RWPE1 (cell line): ENCODE results near the gene MS4A10.
A peak's percentile ranks its signal among the peaks of the same experiment; 100 is the strongest.

ENCODE experiments used
- CTCF ChIA-PET: fragments of 350-600 bp; sonication (Branson Sonifier 250); formaldehyde crosslinking; extraction: SDS; loops from one replicate; lab custom pipeline; 2021; lab: Yijun Ruan, JAX
- POLR2A ChIA-PET: fragments of 400-600 bp; formaldehyde crosslinking; extraction: SDS; loops from one replicate; lab custom pipeline; 2020; ENCODE audit warnings: antibody characterized with exemption; ENCODE audit not compliant: low non-redundant PET; lab: Yijun Ruan, JAX
- DNase-seq: peaks from one replicate; pipeline ENCODE4 v3.0.0; 2012; ENCODE audit warnings: low spot score
- H3K27ac ChIP-seq: fragments of 450-650 bp; 2 replicates; pipeline ENCODE4 v1.5.1; 2017
- TF ChIP-seq, protein P1 (sequence below): fragments of 450-650 bp; conservative IDR thresholded peaks from 2 replicates; pipeline ENCODE4 v1.5.1; 2017; ENCODE audit warnings: low read depth, mild to moderate bottlenecking

The MS4A10 gene

DNA sequence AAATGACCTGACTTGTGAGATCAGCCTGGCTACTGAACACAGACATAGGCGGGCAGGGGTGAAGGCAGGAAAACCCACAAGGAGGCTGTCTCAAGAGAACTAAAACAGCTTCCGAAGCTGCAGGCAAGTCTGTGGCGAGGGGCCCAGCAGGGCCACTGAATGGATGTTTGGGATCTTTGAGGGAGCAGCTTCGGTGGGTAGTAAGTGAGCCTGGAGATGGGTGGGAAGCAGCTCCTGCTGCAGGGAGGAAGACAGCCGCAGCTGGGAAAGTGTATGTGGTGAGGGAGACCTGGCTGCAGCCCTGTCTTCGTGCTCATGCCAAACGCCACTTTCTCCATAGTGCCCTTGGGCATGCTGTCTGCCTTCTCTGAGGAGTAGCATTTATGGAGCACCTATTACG lies 60.2 kb downstream of the MS4A10 start:
- ChIA-PET POLR2A (no interaction called here), CTCF (interaction anchor here (3.6 kb wide), 1 partner anchor 14 kb away, joined by 14 read pairs; no protein-coding TSS in a partner anchor)
- no peak for DNase-seq
- TF ChIP-seq, protein P1, sequence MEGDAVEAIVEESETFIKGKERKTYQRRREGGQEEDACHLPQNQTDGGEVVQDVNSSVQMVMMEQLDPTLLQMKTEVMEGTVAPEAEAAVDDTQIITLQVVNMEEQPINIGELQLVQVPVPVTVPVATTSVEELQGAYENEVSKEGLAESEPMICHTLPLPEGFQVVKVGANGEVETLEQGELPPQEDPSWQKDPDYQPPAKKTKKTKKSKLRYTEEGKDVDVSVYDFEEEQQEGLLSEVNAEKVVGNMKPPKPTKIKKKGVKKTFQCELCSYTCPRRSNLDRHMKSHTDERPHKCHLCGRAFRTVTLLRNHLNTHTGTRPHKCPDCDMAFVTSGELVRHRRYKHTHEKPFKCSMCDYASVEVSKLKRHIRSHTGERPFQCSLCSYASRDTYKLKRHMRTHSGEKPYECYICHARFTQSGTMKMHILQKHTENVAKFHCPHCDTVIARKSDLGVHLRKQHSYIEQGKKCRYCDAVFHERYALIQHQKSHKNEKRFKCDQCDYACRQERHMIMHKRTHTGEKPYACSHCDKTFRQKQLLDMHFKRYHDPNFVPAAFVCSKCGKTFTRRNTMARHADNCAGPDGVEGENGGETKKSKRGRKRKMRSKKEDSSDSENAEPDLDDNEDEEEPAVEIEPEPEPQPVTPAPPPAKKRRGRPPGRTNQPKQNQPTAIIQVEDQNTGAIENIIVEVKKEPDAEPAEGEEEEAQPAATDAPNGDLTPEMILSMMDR, result no peak
- H3K27ac ChIP-seq, result 0 out of 2 replicates have a peak overlapping the region, but pooled peaks have one; percentile 10

DNA sequence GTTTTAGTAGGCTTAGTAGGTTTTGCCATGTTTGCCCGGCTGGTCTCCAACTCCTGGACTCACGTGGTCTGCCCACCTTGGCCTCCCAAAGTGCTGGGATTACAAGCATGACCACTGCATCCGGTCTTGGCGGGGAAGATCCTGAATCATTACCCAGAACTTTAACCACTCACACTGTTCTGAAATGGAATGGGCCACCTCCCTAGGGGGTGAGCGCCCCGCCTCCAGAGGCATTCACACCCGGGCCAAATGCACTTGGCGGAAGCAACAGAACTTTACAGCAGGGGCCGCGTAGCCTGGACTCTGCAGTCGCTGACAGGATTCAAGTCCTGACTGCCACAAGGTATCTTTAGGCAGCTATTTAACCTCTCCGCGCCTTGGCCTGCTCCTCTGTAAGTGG lies 62.1 kb downstream of the MS4A10 start:
- ChIA-PET POLR2A (no interaction called here), CTCF (no interaction called here)
- TF ChIP-seq, protein P1, result no peak

DNA sequence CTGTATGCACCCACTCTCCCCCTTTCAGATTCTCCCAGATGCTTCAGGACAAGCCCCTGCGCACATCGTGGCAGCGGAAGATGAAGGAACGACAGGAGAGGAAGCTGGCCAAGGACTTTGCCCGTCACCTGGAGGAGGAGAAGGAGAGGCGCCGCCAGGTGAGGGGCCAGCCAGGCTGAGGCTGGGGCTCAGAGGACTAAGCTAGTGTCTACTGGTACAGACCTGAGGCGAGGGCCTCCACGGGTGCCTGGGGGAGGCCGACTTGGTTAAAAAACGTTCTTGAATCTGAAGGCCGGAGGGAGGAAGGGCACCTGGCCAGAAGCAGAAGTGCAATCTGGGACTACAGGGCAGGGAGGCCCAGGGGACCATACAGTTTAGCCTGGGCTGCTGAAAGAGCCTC lies 62.8 kb downstream of the MS4A10 start:
- ChIA-PET POLR2A (no interaction called here), CTCF (interaction anchor here (0.5 kb wide), 1 partner anchor 549 kb away, joined by 7 read pairs; no protein-coding TSS in a partner anchor)
- no peak overlapping the region for H3K27ac ChIP-seq
- DNase-seq, result no peak
- TF ChIP-seq, protein P1, result no peak

More for the DNA sequence above, 62.1 kb downstream of the MS4A10 start:
- DNase-seq, result no peak
- H3K27ac ChIP-seq, result no peak overlapping the region

DNA sequence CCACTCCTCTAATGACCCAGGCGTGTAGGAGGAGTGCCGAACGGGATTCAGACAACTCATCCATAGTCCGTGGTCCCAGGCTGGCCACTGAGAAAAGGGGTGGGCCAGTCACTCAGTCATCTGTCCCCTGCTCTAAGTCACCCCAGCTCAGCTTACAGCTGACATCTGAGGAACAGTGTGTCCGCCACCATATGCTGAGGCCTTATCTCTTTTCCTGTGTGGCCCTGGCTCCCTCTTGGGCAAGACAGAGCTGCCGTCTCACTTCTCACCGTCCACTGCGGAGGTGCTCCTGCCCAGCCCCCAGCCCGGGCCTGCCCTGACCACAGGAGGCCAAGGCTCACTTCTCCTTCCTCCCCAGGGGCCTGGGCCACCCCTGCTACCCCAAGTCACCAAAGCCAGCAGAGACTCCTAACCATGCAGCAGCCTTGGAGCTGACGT lies 63.6 kb downstream of the MS4A10 start:
- POLR2A ChIA-PET, result no interaction called here
- DNase-seq, result no peak
- TF ChIP-seq, protein P1, result no peak
- CTCF ChIA-PET, result interaction anchor here (0.7 kb wide), 1 partner anchor 73 kb away, joined by 3 read pairs; no protein-coding TSS in a partner anchor
- no peak overlapping the region for H3K27ac ChIP-seq

DNA sequence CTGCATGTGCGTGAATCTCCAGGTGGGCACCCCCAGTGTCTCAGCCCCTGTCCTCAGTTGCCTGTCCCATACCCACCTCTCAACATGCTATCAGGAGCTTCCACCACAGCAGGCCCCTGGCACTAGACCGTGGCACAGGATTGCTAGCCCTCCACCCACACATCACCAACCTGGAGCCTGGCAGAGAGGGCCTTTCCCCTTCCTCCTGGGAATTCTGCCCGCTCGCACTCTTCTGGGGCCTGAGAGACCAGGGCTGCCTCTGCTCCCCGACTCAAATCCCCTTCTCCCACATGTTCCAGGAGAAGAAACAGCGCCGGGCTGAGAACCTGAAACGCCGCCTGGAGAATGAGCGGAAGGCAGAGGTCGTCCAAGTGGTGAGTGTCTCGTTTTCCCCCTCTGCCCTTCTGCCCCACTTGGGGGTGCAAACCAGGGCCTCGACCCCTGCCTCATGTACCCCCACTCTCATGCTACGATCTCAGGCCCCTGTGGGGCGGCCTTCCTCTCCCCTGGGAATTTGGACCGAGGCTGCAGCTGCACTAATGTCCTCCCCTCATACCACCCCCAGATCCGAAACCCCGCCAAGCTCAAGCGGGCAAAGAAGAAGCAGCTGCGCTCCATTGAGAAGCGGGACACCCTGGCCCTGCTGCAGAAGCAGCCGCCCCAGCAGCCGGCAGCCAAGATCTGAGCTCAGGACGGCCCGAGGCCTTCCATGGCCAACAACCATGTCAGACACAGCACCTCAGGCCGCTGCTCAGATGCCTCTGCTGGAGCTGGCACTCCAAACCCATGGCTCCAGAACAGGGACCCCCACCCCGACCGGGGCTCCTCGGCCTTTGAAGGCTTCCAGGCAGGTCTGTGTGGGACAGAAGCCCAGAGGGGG lies 64.7 kb downstream of the MS4A10 start:
- CTCF ChIA-PET, result interaction anchor here (1.5 kb wide), 1 partner anchor 49 kb away, joined by 4 read pairs; no protein-coding TSS in a partner anchor
- DNase-seq, result no peak
- H3K27ac ChIP-seq, result no peak overlapping the region
- POLR2A ChIA-PET, result no interaction called here
- TF ChIP-seq, protein P1, result no peak
